Body of pancreas (tissue), 4 donors: ENCODE data around the gene SETBP1.

ENCODE experiments used
- POLR2A ChIP-seq, 3 donors: fragments of 450-650 bp; IDR thresholded peaks; one replicate each; pipeline ENCODE4 v1.6.1; 2016; ENCODE audit warnings: antibody characterized with exemption in 3 of 3, mild to moderate bottlenecking in 2 of 3
- TF ChIP-seq, protein P1 (sequence below), 7 experiments: fragments of 450-650 bp in 4 of 7; fragments of 200-600 bp in 3 of 7; sonication (generic) in 3 of 7; IDR thresholded peaks; one replicate each; pipeline ENCODE4 v1.5.1; 2016 to 2019; ENCODE audit warnings: antibody characterized with exemption in 7 of 7

DNA sequence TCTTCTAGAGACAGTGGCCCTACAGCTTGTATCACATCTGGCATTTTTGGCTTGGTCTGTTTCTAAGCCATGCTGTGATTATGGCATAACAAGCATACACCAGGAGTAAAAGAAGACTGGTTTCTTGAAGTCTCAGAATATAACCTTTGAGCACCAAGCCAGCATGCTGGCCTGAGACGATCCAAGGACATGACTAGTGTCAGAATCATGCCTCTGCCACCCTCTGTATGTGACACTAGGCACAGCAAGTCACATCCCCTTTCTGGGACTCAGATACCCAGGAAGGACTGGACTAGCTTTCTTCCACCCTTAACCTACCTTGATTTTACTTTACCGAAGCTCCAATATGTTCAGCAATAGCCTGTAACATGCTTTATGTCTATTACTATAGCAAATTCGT, 345.5 kb downstream of the SETBP1 start:
- TF ChIP-seq, protein P1, sequence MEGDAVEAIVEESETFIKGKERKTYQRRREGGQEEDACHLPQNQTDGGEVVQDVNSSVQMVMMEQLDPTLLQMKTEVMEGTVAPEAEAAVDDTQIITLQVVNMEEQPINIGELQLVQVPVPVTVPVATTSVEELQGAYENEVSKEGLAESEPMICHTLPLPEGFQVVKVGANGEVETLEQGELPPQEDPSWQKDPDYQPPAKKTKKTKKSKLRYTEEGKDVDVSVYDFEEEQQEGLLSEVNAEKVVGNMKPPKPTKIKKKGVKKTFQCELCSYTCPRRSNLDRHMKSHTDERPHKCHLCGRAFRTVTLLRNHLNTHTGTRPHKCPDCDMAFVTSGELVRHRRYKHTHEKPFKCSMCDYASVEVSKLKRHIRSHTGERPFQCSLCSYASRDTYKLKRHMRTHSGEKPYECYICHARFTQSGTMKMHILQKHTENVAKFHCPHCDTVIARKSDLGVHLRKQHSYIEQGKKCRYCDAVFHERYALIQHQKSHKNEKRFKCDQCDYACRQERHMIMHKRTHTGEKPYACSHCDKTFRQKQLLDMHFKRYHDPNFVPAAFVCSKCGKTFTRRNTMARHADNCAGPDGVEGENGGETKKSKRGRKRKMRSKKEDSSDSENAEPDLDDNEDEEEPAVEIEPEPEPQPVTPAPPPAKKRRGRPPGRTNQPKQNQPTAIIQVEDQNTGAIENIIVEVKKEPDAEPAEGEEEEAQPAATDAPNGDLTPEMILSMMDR (IDR thresholded peaks at IDR 0.05) = peak in 3 of 7 experiments; percentile 24 to 36 (median 34)
- no peak for TF ChIP-seq POLR2A (IDR thresholded peaks at IDR 0.05)
